ENCODE data around the gene PLOD1.
A peak's percentile ranks its signal among the peaks of the same experiment; 100 is the strongest.
"Not testable (repeated sequence)": the region's sequence is repeated elsewhere in the genome, so short reads cannot be mapped to it uniquely, and the experiment has no call there.

The PLOD1 gene

DNA sequence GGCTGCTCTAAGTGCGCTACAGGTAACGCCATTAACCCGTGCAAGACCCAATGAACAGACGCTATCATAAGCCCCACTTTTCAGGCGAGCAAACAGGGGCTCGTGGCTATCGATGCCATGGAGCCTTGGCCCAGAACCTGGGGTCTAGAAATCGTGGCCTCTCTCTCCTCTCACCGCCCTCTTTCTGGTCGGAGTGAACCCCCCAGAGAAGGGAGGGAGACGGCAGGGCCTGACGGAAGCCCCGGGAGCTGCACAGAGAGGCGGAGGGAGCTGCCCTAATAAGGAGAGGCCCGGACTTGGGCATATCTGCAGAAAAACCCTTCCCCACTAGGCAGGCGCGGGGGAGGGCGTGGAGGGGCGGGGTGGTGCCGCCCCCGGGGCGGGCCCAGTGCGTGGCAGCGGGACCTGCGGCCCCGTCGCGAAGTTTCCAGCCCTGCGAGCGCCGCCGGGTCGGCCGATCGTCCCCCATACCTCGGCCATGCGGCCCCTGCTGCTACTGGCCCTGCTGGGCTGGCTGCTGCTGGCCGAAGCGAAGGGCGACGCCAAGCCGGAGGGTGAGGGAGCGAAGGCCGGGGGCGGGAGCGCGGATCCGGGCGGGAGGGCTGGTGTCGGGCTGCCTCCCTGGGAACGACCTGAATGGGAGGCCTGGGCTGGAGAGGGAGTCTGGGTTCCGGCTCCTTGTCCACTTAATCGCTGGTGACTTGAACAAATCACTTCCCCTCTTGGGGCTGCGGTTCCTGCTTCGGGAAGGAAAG, at the start of gene PLOD1:
PLOD1 (plus strand) TSS at position 416 of the 755 bp plus-strand sequence; CDS start at position 479, 63 bp downstream.
- peak; percentile 26 to 83 (median 60) for DNase-seq

DNA sequence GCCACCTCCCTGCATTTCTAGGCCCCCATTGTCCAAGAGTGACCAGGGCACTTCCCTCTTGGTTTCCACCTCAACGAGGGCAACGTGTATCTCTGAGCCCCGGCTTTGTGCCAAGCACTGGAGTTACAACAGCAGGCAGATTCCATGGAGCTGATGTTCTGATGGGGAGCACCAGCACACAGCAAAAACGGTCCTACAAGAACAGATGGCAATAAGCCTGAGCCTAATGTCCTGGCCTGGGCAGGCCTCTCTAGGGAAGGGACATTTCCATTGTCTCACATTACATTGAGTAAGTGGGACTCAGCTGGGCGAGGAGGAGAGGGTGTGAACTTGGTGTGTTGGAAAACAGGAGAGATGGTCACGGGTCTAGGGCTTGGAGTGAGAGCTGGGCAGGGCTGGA, 48.6 kb upstream of the PLOD1 start:
- no peak for DNase-seq

DNA sequence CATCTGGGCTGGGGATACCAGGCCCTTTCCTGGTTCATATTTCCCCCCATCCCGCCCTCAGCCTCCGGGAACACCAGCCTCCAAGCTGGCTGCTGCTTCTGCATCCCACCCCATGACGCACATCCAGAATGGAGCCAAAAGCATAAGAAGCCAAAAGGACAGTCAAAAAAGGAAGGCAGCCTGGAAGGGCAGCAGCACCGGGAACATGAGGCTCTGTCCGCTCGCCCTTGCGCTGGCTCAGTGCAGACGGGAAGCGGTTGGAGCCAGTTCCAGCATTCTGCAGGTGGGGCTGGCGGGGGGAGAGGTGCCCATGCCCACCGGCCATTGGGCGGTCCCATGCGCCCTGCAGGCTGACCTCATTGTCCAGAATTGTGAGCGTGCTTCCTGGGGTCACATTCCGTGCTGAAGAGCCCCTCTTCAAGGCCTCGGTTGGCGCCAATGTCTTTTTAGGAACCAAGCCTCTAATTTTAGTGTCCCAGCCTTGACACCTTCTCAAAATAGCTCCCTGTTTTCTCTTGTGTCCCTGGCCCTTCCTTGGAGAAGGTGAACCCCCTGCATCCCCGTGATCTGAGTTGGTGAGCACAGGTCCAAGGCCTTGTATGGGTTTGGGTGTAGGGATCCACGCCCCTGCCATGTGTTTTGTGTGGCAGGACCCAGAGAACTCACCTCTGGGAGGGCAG, 47.4 kb upstream of the PLOD1 start:
- no peak for DNase-seq

DNA sequence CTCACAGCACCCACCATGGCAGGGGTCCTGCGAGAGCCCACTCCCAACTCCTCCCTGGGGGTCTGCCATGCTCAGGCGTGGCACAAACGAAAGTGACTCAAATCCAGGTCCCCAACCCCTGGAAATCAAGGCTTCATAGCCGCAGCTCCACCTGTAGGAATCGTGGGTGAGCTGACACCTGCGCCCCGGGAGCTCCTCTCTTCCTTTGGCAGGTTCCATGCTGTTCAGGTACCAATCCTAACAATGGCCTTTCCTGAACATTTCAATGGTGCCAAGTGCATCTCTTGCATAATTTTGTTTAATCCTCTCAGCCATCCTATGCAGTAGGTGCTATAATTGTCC, 46.9 kb upstream of the PLOD1 start:
- no peak for DNase-seq

DNA sequence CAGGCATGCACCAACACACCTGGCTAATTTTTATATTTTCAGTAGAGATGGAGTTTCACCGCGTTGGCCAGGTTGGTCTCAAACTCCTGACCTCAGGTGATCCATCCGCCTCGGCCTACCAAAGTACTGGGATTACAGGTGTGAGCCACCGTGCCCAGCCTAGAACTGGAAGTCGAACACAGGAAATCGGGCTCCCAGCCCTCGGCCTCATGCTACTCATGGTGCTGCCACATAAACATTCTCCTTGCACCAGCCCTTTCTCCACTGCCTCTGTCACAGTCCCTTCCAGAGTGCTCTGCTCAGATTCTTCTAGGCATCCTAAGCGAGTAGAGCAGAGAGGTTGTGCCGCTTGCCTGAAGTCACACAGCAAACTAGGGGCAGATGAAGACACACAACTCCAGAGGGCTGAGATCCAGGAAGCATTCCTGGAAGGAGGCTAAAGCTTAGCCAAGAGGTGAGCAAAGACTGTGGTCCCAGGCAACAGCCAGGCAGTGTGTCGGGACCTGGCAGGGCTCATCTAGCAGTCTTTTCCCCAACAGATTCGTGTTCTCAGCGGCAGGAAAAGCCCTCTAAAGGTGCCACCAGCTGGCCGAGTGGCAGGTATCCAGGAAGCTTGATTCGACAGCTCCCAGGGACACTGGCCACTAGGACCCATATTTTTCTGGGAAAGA, 46.2 kb upstream of the PLOD1 start:
- DNase-seq: no peak

DNA sequence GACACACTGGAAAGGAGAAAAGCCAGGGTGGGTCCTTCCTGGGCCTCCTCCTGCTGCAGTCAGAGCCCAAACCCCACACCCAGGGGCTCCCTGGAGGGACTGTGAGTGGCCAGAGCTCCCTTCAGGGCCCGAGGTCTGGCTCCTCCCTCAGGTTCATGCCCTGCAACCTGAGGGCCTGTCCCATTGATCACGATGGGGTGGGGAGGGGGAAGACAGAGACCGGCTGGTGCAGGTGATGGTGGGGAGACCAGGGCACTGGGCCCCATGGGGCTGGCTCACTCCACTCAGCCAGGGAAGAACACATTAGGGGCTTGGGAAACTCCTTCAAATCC, 45.7 kb upstream of the PLOD1 start:
- no peak for DNase-seq

DNA sequence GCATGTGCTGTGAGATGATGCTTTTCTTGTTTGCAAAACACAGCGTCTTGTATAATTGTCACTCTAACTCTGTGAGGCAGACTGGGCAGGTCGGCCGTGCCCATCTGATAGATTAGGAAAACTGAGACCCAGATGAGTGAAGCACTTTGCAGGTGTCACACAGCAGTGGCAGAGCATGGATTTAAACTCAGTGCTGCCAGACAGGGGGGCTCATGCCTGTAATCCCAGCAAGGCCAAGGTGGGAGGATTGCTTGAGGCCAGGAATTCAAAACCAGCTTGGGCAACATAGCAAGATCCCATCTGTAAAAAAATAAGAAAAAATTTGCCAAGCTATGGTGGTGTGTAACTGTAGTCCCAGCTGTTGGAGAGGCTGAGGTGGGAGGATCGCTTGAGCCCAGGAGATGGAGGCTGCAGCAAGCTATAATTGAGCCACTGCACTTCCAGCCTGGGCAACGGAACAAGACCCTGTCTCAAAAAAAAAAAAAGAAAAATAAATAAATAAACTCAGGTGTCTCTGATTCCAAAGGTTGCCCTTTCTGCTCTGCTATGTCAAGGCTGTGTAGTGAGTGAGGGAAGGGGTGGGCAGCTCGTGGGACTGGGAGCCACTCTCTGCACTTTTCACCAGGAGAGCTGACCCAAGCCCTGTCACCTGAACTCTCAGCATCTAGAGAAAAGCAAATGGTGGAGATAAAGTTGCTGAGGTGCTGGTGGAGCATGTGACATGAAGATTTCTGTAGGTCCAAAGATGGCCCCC, 42.9 kb upstream of the PLOD1 start:
- no peak for DNase-seq

DNA sequence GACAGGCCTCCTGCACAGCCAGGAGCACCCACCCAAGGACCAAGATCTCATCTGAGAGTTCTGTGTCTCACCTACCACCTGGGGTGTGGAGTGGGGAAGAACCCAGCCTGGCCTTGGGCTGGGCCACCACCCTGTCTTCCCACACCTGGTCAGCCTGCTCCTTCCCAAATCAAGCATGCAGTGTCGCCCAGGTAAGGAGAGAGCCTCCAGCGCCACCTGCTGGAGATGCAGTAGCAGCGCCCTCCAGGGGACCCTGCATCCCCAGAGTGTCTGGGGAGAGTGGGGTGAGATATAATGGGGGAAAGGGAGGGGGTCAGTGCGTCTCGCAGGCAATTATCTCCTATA, 40.6 kb upstream of the PLOD1 start:
- peak; percentile 13 to 65 (median 40) for DNase-seq

DNA sequence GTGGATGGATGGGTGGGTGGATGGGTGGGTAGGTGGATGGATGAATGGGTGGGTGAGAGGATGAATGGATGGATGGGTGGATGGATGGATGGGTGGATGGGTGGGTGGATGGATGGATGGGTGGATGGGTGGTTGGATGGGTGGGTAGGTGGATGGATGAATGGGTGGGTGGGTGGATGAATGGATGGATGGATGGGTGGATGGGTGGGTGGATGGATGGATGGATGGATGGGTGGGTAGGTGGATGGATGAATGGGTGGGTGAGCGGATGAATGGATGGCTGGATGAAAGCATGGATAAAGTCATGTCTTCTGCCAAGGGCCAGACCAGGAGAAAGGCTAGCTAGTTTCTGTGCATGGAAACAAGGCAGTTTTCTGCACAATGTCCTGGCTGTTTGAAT, 40.0 kb upstream of the PLOD1 start:
- DNase-seq: not testable (repeated sequence)

DNA sequence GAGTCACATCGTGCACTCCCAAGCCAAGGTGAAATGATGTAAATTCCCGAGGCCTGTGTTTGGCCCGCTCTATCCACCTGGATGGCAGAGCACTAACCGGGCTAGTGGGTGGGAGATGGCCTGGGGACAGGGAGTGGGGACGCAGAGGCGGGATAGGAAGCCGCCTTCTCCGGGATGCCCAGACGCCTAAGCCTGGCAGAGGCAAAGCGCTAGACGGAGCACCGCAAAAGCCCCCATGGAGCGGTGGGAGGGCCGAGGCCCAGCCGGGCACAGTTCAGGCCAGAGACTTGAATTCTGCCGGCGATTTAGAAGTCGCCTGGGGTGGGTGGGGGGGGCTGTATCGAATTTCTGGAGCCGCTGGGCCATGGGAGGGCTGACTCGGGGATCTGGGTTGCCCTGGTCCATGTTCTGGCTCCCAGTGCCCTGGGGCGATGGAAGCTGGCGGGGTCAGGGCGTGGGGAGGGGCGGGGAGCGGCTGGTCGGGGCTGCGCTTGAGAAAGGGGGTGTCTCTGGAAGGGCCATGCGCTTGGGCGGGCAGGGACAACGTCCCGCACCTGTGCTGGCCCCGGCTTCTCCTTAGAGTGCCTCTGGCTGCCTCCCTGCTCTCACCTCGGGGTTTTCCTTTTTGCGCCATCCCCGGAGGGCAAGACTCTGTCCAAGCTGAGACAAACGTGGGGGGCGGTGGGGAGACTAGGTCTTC, 36.3 kb upstream of the PLOD1 start:
- DNase-seq: no peak

DNA sequence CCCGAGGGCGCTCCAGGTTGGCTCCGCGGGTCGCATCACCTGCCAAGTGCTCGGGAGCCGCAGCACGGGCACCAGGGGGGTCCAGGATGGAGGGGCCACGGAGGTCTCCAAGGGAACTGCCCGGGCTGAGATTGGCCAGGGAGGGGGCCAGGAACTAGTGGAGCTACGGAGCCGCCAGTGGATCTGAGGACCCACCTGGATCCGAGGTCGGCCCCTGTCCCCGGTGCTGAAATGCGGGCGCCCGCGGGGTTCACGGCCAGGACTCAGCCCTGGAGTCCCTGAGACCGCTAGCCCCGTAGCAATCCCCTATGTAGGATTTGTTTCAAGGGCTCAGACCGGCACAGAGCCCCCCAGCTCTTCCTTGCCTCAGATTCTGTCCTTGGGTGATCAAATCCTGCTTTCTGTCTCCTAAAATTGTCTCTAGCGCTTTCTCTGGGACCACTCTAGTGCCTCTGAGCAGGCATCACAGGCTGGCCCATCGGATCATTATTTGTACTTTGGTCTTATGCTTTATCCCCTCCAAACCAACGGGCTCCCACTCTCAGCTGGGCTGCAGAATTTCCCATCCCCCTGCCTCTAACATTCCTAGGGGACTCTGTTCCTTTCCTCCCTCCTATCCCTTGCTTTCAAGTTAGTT, 35.6 kb upstream of the PLOD1 start:
- peak in 1 of 4 experiments; percentile 8 for DNase-seq

DNA sequence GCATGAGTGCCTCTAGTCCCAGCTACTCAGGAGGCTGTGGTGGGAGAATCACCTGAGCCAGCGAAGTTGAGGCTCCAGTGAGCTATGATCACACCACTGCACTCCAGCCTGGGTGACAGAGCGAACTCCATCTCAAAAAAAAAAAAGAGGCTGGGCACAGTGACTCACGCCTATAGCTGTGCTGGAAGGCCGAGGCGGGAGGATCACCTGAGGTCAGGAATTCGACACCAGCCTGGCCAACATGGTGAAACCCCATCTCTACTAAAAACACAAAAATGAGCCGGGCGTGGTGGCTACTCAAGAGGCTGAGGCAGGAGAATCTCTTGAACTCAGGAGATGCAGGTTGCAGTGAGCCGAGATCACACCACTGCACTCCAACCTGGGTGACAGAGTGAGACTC, 33.1 kb upstream of the PLOD1 start:
- not testable (repeated sequence) for DNase-seq

DNA sequence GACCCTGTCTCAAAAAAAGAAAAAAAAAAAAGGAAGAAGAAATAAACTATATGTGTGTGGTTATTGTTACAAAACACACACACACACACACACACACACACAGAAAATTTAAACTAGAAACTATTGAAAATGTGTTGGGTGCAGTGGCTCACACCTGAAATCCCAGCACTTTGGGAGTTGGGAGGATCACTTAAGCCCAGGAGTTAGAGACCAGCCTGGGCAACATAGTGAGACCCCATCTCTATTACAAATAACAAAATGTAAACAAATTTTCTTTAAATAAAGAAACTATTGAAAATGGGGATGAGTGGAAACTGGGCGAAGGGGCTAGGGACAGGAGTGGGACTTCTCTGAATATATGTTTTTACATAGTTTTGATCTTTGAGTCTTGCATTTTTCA, 31.3 kb upstream of the PLOD1 start:
- no peak for DNase-seq

DNA sequence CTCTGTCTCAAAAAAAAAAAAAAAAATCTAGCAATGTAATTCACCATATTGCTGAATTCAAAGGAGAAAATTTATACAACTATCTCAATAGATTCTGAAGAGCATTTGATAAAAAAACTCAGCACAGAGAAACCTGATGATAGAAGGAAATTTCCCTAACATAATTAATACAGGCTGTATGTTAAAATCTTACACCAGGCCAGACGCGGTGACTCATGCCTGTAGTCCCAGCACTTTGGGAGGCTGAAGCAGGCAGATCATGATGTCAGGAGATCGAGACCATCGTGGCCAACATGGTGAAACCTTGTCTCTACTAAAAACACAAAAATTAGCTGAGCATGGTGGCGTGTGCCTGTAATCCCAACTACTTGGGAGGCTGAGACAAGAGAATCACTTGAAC, 30.4 kb upstream of the PLOD1 start:
- DNase-seq: not testable (repeated sequence)

DNA sequence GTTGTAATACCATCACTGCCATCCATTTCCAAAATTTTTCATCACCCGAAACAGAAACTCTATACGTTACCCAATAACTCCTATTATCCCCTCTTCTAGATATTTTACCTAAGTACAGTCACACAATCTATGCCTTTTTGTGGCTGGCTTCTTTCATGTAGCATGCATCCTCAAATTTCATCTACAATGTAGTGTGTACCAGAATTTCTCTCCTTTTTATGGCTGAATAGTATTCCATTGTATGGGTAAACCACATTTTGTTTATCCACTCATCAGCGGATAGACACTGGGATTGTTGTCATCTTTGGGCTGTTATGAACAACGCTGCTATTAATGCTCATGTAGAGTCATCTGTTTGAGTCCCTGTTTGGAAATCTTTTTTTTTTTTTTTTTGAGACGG, 29.5 kb upstream of the PLOD1 start:
- DNase-seq: no peak

DNA sequence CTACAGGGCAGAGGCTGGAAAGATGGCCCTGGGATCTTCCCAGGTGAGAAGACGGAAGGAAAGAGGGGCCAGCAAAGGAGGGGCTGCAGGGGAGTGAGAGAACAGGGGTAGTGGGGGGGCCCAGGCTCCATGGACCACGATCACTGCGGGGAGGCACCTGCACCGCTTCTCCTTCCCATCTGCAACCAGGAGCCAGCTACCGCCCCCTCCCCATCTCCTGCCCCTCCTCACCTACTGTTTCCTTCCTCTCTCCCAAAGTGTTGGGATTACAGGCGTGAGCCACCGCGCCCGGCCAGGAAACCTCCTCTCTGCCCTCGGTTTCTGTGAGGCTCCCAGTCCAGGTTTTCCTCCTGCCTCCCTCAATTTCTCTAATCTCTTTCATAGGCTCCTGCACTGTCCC, 27.6 kb upstream of the PLOD1 start:
- DNase-seq: no peak

DNA sequence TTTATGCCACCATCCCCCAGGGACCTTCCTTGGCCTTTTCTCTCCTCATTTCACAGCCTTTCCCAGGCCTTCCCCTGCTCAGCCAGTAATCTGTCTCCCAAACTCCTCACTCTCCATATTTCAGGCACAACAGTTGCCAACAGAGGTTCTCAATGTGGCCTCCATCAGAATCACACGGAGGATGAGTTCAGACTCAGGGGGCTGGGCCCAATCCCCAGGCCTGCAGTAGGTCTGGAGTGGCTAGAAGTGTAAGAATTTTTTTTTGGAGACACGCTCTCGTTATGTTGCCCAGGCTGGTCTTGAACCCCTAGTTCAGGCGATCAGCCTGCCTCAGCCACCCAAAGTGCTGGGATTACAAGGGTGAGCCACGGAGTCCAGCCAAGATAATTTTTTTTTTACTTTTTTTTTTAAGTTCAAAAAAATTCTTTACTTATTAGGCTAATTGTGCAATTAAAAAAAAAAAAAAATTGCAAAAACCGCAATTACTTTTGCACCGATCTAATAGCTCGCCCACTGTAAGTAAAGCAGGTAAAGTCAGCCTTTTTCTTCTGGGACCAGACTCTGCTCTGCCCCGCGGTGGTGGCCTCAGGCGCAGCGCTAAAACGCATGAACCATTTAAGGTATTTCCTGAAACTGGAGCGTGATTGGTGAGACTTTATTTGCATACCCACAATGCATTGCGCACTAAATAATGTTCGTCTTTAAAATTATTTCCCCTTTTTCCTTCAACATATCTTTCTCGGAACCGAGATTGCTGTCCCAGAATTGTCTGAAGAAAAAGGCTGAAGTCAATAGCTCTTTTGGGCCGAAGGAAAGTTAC, 27.0 kb upstream of the PLOD1 start:
- peak; percentile 73 to 86 (median 75) for DNase-seq

DNA sequence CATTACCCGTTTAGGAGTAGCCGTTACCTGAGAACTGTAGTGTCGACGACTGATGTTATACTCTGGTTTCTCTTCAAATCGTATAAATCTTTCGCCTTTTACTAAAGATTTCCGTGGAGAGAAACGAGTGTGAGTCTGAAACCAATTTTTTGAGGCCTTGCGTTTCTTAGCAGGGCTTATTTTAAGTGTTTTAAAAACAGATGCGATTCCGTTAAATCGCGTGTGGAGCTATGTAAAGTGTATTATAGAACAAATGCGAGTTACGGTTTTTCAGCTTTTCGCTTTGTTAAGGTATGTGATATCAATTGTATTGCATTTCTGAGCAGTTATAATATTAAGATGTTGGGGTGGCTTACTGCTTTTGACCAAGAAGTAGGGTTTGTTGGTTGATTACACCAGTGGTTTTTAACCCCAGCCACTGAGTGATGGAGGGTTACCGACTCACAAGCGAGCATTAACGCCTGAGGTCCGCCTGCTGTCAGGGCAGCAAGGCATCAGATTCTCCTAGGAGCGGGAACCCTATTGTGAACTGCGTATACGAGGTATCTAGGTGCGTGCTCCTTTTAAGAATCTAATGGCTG, 26.3 kb upstream of the PLOD1 start:
- peak; percentile 50 to 78 (median 68) for DNase-seq

DNA sequence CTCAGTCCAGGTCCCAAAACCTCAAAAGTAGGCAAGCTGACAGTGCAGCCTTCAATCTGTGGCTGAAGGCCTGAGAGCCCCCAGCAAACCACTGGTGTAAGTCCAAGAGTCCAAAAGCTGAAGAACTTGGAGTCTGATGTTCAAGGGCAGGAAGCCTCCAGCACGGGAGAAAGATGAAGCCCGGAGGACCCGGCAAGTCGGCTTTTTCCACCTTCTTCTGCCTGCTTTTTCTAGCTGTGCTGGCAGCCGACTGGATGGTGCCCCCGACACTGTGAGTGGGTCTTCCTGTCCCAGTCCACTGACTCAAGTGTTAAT, 23.6 kb upstream of the PLOD1 start:
- not testable (repeated sequence) for DNase-seq

DNA sequence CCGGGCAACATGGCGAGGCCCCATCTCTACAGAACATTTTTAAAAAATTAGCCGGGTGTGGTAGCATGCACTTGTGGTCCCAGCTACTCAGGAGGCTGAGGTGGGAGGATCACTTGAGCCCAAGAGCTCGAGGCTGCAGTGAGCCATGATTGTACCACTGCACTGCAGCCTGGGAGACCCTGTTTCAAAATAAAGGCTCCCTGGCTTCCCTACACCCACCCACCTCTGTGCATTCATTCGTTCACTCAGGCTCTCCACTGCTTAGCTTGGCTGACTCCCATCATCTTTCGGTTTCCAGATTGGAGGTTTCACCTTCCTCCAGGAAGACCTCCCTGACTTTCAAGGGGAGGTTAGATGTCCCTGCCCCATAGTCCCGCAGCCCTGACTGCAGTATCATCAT, 22.5 kb upstream of the PLOD1 start:
- no peak for DNase-seq

DNA sequence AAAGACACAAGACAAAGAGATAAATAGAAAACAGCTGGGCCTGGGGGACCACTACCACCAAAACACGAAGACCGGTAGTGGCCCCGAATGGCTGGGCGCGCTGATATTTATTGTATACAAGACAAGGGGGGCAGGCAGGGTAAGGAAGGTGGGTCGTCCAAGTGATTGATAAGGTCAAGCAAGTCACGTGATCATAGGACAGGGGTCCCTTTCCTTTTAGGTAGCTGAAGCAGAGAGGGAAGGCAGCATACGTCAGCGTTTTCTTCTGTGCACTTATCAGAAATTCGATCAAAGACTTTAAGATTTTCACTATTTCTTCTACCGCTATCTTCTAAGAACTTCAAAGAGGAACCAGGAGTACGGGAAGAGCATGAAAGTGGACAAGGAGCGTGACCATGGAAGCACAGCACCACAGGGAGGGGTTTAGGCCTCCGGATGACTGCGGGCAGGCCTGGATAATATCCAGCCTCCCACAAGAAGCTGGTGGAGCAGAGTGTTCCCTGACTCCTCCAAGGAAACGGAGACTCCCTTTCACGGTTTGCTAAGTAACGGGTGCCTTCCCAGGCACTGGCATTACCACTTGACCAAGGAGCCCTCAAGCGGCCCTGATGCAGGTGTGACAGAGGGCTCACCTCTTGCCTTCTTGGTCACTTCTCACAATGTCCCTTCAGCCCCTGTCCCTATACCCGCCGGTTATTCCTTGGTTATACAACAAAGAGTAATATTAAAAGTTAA, 21.9 kb upstream of the PLOD1 start:
- not testable (repeated sequence) for DNase-seq

All from activated naive CD4-positive, alpha-beta T cell (primary cell).